B cell (primary cell): ENCODE data around the gene CACNA2D4.

Experiments used
- CTCF ChIP-seq: fragments of 200-600 bp; IDR thresholded peaks from one replicate; pipeline ENCODE4 v1.8.0; 2022; ENCODE audit warnings: antibody characterized with exemption, mild to moderate bottlenecking
- EZH2 ChIP-seq: IDR thresholded peaks from 2 replicates; pipeline ENCODE4 v1.6.1; 2012; ENCODE audit warnings: borderline replicate concordance, low read depth, mild to moderate bottlenecking, moderate library complexity, low read length; ENCODE audit not compliant: insufficient read depth, poor library complexity, severe bottlenecking

GRCh38 chr12:1910468-1910867 is 8.0 kb downstream of the CACNA2D4 start:
- TF ChIP-seq CTCF (no peak), EZH2 (no peak)
